Stimulated activated CD4-positive, alpha-beta T cell treated with anti-CD3 and anti-CD28 coated beads, Interleukin-1b, Interleukin-23, amount 100 ng/mL, for 4 hours (primary cell): ENCODE measurements around the gene MPIG6B.

ENCODE experiments used
- DNase-seq, 2 donors: peaks; one replicate each; pipeline ENCODE4 v3.0.0-alpha.2; 2020; ENCODE audit warnings: low read depth in 2 of 2

MPIG6B gene

GRCh38 chr6:31721351-31722020 lies 1.7 kb upstream of the MPIG6B start, which contains the start of gene LY6G6C:
Gene LY6G6C, minus strand, starts transcription at chr6:31721746. Its CDS starts 67 bp downstream, at chr6:31721679.
- DNase-seq, result no peak

GRCh38 chr6:31722173-31722572 lies 1.0 kb upstream of the MPIG6B start:
- no peak for DNase-seq

- DNase-seq, result no peak
These were observed 963 bp downstream of the MPIG6B start for GRCh38 chr6:31723980-31724691.

DNA sequence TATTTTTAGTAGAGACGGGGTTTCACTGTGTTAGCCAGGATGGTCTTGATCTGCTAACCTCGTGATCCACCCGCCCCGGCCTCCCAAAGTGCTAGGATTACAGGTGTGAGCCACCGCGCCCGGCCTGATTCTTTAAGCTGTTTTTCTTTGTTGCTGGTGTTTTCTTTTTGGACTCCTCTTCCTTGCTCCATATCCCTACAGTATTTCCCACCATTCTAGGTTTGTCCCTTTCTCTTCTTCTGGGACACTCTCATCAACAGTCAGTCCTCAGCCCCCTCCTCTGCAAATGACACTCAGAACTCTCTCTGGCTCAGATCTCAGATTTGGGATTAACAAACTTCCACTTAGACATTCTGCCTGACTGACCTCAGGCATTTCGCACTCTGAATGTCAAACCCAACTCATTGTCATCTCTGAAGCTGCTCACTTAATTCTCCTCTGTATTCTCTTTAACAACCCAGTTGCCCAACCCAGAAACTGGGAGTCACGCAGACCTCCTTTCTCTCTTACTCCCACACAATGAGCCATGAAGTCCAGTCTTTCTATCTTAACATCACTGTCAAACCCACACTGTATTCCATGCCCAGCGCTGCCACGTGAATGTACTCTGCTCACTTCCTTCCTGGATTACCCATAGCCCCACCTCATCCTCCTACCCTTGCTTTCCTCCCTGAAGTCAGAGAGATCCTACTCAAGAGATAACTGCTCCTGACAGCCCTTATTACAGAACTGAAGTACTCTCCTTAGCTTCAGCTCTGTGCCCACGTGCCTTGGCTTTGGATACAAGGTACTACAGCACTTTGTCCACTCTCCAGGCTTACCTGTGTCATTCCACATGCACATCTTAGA lies 2.6 kb downstream of the MPIG6B start:
- DNase-seq, result no peak

GRCh38 chr6:31727034-31727716 lies 4.0 kb downstream of the MPIG6B start:
- no peak for DNase-seq

- no peak for DNase-seq
These were observed 4.8 kb downstream of the MPIG6B start for GRCh38 chr6:31727717-31728671.

DNA sequence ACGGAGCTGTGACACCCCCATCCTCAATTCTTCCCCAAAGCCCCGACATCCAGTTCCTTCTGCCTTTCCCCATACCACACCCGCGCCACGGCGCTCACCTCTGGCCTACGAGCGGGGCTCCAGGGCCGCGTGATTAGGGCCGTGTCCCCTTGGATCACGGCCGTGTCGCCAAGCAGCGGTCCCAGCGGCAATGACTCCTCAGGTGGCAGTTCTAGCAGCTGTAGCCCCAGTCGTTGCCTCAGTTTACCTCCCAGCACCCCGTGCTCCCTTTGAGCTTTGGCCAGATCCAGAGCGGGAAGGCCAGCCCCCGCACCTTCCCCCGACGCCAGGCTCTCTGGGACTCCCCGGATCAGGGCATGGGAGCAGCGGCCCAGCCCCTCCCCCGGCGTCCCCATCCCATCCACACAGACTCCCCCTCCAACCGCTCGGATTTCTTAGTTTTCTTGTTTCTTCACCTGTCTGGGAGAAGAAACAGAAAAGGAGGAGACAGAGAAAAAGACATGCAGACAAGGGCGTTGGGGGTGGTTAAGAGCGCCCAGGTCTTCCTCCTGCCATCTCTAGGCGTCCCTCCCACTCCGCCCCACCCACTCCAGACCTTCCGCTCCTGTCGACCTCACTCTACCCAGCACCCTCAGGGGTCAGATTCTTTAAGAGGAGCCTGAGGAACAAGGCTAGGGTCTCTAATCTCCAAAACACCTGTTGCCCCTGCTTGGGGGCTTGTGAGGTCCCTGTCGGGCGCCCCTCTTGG lies 5.8 kb downstream of the MPIG6B start, which contains the start of gene DDAH2:
DDAH2 (minus strand) TSS at position 533 of the 748 bp plus-strand sequence; CDS start at position 395, 138 bp downstream.
- no peak for DNase-seq

GRCh38 chr6:31729515-31729978 lies 6.4 kb downstream of the MPIG6B start:
- DNase-seq, result peak; percentile 70 to 72

DNA sequence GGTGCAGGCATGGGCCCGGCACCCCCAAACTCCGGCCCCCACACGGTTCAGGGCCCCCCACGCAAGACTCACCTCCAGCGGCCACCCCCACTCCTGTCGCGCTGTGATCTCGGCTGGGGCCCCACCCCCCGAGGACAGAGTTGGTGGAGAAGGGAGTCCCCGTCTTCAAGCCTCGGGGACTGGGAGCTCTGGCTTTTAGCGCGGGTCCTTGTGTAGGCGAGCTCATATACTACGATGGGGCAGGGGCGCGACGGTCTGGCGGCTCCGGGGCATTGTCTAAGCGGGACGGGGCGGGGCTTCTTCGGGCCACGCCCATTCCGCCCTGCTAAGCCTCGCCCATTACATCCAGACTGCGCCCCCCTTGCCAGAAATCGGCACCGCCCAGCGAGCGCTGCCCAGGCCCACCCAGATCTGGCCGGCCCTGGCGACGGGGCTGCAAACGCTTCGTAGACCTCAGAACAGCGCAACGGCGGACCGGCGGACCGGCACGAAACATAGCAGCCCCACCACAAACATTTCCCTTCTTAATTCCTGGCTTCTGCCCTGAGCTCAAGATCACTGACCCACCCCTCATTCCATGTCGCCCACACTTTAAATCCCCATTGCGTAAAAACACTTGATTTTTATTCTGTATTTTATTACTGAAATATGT lies 6.9 kb downstream of the MPIG6B start:
- DNase-seq, result peak; percentile 50 to 58

- DNase-seq, result no peak
These were observed 7.5 kb downstream of the MPIG6B start for GRCh38 chr6:31730631-31731086.

GRCh38 chr6:31732029-31732428 lies 8.9 kb downstream of the MPIG6B start:
- no peak for DNase-seq

DNA sequence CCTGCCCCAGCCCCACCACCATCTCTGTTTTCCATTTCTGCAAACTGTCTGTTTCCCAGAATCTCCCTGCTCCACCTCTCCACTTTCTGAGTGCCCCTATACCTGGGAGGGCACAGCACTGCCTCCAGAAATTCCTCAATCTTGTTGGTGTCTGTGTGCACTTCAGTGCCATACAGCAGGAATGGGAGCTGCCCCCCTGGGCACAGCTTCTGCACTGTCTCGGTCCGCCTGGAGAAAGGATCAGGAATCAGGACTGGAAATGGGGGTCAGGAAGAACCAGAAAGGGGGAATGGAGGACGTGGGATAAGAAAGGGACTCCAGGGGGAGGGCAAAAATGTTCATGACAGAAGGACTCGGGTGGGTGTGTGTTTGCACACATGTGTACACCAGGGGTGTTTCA lies 10.6 kb downstream of the MPIG6B start:
- no peak for DNase-seq

GRCh38 chr6:31734247-31734820 lies 11.2 kb downstream of the MPIG6B start:
- DNase-seq, result no peak

GRCh38 chr6:31734821-31735406 lies 11.7 kb downstream of the MPIG6B start:
- peak in 1 of 2 donors; percentile 20 for DNase-seq

- peak; percentile 62 to 73 for DNase-seq
These were observed 13.0 kb downstream of the MPIG6B start, which contains the start of gene CLIC1 for GRCh38 chr6:31736021-31736767. Gene CLIC1, minus strand, starts transcription at chr6:31736530. Its CDS starts 230 bp downstream, at chr6:31736300.

DNA sequence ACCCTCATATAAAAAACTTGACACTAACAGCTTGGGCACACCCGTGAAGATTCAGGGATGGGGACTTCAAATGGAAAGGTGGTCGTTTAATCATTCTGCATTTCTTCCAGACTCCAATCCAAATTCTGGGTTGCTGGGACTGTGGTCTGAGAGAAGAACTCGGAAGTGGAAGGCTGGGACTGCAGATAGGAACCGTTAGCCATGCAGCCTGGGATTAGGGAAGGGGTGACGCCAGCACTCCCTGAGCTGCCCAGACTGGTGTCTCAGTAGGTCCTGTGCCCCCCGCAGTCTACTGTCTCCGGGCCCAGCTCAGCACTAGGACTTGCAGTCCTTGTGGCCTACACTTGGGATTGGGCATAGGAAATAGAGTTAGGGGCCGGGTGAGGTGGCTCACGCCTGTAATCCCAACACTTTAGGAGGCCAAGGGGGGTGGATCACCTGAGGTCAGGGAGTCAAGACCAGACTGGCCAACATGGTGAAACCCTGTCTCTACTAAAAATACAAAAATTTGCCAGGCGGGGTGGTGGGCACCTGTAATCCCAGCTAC lies 13.7 kb downstream of the MPIG6B start:
- no peak for DNase-seq
